MCF 10A (cell line): ENCODE results near the gene PRKCZ. TPM values are rescaled to one million over a fixed set of nuclear protein-coding genes. Genes with fewer than 3 reads are reported as not detected.

Source experiments
- BruUV-seq: library from RNA; stranded (reverse); fragments of 400-500 nt; replicated peaks from 2 replicates; lab custom pipeline; 2021; lab: Mats Ljungman, UMichigan
- CTCF ChIA-PET: fragments of 300-600 bp; sonication (Branson Sonifier 250); formaldehyde crosslinking; extraction: SDS; loops from one replicate; lab custom pipeline; 2021; ENCODE audit warnings: antibody characterized with exemption, inconsistent platforms; lab: Yijun Ruan, JAX
- POLR2A ChIA-PET: fragments of 300-600, 350-650 bp; sonication (Branson Sonifier 250); formaldehyde crosslinking; extraction: SDS; loops from one replicate; lab custom pipeline; 2020; ENCODE audit warnings: antibody characterized with exemption, inconsistent platforms; lab: Yijun Ruan, JAX
- DNase-seq: peaks from one replicate; pipeline ENCODE4 v3.0.0-alpha.2; 2018; ENCODE audit not compliant: unreplicated experiment
- H3K27ac Mint-ChIP-seq: one replicate; pipeline ENCODE4 v1.8.0; 2022; ENCODE audit warnings: mild to moderate bottlenecking, low read depth, mixed read lengths; ENCODE audit not compliant: unreplicated experiment
- H3K27me3 Mint-ChIP-seq: one replicate; pipeline ENCODE4 v1.8.0; 2022; ENCODE audit warnings: mixed read lengths; ENCODE audit not compliant: insufficient read depth, unreplicated experiment
- H3K36me3 Mint-ChIP-seq: one replicate; pipeline ENCODE4 v1.8.0; 2022; ENCODE audit warnings: mild to moderate bottlenecking, moderate library complexity, mixed read lengths; ENCODE audit not compliant: insufficient read depth, unreplicated experiment
- H3K4me1 Mint-ChIP-seq: one replicate; pipeline ENCODE4 v1.8.0; 2022; ENCODE audit warnings: mixed read lengths; ENCODE audit not compliant: insufficient read depth, unreplicated experiment
- H3K4me3 Mint-ChIP-seq: one replicate; pipeline ENCODE4 v1.8.0; 2022; ENCODE audit warnings: mild to moderate bottlenecking, moderate library complexity, mixed read lengths; ENCODE audit not compliant: unreplicated experiment
- H3K9me3 Mint-ChIP-seq: one replicate; pipeline ENCODE4 v1.8.0; 2022; ENCODE audit warnings: mixed read lengths; ENCODE audit not compliant: unreplicated experiment
- intact Hi-C: fragments of 100-400 bp; cut with micrococcal nuclease; formaldehyde crosslinking; loops from 2 replicates; pipeline ENCODE4 v1.14.1; 2022
- total RNA-seq: library from RNA; stranded (reverse); gene quantifications from 2 replicates; pipeline ENCODE4 v1.2.3, GENCODE V29; 2022
- TF ChIP-seq, protein P1 (sequence below): fragments of 200-600 bp; IDR thresholded peaks from one replicate; pipeline ENCODE4 v1.8.0; 2022; ENCODE audit warnings: antibody characterized with exemption, mild to moderate bottlenecking; ENCODE audit not compliant: unreplicated experiment

PRKCZ gene
- total RNA-seq, 1 experiment from 2014 or later, result 24.9 TPM

- H3K9me3 Mint-ChIP-seq, result no peaks in the 10 kb centered on the region
- intact Hi-C loops, result no loop called here
These were observed 57.5 kb downstream of the PRKCZ start for GRCh38 chr1:2107586-2108212.

DNA sequence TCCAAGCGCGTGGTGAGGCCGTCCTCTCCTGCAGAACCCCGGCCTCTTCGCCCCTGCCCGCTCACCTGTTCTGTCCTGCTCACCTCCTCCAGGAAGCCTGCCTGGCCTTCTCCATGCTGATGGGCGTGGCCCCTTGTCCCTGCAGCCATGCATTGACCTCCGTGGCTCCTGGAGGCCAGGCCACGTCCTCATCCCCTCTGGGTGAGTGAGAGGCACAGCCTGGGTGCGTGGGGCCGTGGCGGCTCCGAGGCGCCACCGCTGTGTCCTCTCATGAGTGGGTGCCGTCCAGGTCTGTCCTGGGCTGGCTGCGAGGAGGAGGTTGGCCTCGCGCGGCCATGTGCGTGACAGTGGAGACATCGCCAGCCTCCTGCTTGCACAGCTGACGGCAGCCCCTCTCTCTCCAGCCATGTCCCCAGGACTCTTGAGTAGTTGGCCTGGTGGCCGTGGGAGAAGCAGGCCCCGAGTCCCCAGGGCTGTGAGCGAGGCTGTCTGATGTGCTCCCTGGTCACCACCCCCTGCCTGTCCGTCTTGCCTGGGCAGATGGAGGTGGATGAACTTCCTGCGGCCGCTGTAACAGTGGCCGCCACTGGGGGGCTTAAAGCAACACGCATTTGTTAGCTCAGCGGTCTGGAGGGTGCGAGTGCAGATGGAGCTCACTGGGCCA lies 58.1 kb downstream of the PRKCZ start:
- TF ChIP-seq, protein P1, sequence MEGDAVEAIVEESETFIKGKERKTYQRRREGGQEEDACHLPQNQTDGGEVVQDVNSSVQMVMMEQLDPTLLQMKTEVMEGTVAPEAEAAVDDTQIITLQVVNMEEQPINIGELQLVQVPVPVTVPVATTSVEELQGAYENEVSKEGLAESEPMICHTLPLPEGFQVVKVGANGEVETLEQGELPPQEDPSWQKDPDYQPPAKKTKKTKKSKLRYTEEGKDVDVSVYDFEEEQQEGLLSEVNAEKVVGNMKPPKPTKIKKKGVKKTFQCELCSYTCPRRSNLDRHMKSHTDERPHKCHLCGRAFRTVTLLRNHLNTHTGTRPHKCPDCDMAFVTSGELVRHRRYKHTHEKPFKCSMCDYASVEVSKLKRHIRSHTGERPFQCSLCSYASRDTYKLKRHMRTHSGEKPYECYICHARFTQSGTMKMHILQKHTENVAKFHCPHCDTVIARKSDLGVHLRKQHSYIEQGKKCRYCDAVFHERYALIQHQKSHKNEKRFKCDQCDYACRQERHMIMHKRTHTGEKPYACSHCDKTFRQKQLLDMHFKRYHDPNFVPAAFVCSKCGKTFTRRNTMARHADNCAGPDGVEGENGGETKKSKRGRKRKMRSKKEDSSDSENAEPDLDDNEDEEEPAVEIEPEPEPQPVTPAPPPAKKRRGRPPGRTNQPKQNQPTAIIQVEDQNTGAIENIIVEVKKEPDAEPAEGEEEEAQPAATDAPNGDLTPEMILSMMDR, result peak; percentile 11
- H3K36me3 Mint-ChIP-seq, result no peaks in the 10 kb centered on the region
- H3K4me1 Mint-ChIP-seq, result no peaks in the 10 kb centered on the region
- ChIA-PET POLR2A (no interaction called here), CTCF (no interaction called here)
- no peaks in the 10 kb centered on the region for H3K27me3 Mint-ChIP-seq
- no peak overlapping the region for H3K27ac Mint-ChIP-seq
- no peaks in the 10 kb centered on the region for H3K9me3 Mint-ChIP-seq
- no peak for DNase-seq
- no TSS peak for BruUV-seq
- no peak overlapping the region for H3K4me3 Mint-ChIP-seq
- intact Hi-C loops, result no loop called here

More at GRCh38 chr1:2107586-2108212, 57.5 kb downstream of the PRKCZ start:
- H3K36me3 Mint-ChIP-seq, result no peaks in the 10 kb centered on the region
- BruUV-seq, result no TSS peak
- CTCF ChIA-PET, result no interaction called here
- H3K4me1 Mint-ChIP-seq, result no peaks in the 10 kb centered on the region
- DNase-seq, result no peak
- no peak overlapping the region for H3K4me3 Mint-ChIP-seq
- TF ChIP-seq, protein P1, result no peak
- no peaks in the 10 kb centered on the region for H3K27me3 Mint-ChIP-seq
- POLR2A ChIA-PET, result no interaction called here
- no peak overlapping the region for H3K27ac Mint-ChIP-seq

DNA sequence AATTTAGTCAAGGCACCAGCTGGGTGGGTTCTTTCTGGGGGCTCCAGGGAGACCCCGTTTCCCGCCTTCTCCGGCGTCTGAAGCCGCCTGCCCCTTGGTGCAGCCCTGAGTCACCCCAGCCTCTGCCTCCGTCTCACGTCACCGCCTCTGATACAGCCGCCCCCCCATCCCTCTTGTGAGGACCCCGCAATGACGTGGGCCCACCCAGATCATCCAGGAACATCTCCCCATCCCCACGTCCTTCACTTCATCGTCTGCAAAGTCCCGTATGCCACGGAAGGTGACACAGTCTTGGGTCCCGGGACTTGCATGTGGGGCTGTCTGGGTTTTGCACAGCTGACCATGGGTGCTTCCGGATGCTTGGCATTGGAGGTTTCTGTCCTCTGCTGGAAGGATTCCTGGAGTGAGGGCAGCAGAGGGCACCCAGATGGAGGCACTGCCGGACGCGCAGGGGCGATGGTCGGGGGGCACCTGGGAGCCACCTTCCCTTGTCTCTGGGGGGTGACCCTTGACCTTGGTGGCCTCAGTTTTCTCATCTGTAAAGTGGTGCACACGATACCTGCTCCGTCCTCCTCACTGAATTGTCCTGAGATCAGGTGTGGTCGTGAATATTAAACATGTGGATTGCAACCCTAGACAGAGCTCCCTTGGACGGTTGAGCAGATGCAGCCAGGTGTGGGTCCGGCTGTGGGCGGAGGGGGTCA lies 58.8 kb downstream of the PRKCZ start:
- Mint-ChIP-seq H3K27ac (no peak overlapping the region), H3K27me3 (no peaks in the 10 kb centered on the region), H3K4me3 (no peak overlapping the region), H3K36me3 (no peaks in the 10 kb centered on the region), H3K9me3 (no peaks in the 10 kb centered on the region), H3K4me1 (no peaks in the 10 kb centered on the region)
- BruUV-seq, result no TSS peak
- POLR2A ChIA-PET, result no interaction called here
- CTCF ChIA-PET, result no interaction called here
- intact Hi-C loops, result no loop called here
- no peak for DNase-seq
- TF ChIP-seq, protein P1, result no peak

DNA sequence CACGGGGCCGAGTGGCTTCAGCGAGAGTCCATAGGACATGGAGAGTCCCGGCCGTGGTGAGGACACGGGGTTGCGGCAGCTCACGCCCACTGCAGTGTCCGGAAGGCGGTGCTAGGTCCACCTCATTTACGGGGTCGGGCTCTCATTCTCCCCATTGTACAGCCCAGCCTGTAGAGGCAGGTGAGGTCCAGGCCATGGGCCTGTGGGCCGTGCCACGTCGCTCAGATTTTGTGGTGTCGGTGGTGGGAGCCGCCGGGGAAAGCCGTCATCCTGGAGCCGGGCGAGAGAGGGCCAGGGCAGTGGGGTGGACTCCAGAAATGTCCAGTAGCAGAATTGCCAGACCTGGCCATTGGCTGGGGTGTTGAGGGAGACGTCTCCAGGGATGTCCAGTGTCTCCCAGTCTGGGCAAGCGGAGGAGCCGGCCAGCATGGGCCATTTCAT lies 59.4 kb downstream of the PRKCZ start:
- ChIA-PET POLR2A (no interaction called here), CTCF (interaction anchor here (0.6 kb wide), 1 partner anchor 64 kb away, joined by 3 read pairs; no protein-coding TSS in a partner anchor)
- Mint-ChIP-seq H3K4me3 (no peak overlapping the region), H3K27ac (no peak overlapping the region), H3K9me3 (no peaks in the 10 kb centered on the region), H3K4me1 (no peaks in the 10 kb centered on the region), H3K36me3 (no peaks in the 10 kb centered on the region), H3K27me3 (no peaks in the 10 kb centered on the region)
- BruUV-seq, result no TSS peak
- TF ChIP-seq, protein P1, result no peak
- no peak for DNase-seq
- intact Hi-C loops, result no loop called here
